ENCODE measurements around the gene TMEM214.

Gene TMEM214

GRCh38 chr2:27071277-27071989 lies 38.7 kb downstream of the TMEM214 start, which contains the start of gene OST4:
Gene OST4 (minus strand): TSS chr2:27071654.
- DNase-seq, result peak; percentile 95

- peak; percentile 17 for DNase-seq
These were observed 39.4 kb downstream of the TMEM214 start for GRCh38 chr2:27071990-27072830.

- no peak for DNase-seq
These were observed 40.2 kb downstream of the TMEM214 start for GRCh38 chr2:27072920-27073319.

- no peak for DNase-seq
These were observed 41.0 kb downstream of the TMEM214 start for GRCh38 chr2:27073782-27074181.

- DNase-seq, result peak; percentile 65
These were observed 42.2 kb downstream of the TMEM214 start for GRCh38 chr2:27074738-27075565.

- peak; percentile 22 for DNase-seq
These were observed 42.8 kb downstream of the TMEM214 start for GRCh38 chr2:27075566-27075871.

- peak; percentile 57 for DNase-seq
These were observed 43.6 kb downstream of the TMEM214 start for GRCh38 chr2:27076323-27076722.

GRCh38 chr2:27077231-27077630 lies 44.5 kb downstream of the TMEM214 start:
- no peak for DNase-seq

- DNase-seq, result no peak
These were observed 45.8 kb downstream of the TMEM214 start, which contains the start of gene EMILIN1 for GRCh38 chr2:27078267-27079194. Gene EMILIN1 (plus strand): TSS chr2:27078615. CDS start chr2:27079066, 451 bp downstream.

- no peak for DNase-seq
These were observed 46.7 kb downstream of the TMEM214 start for GRCh38 chr2:27079233-27080139.

GRCh38 chr2:27080140-27080469 lies 47.3 kb downstream of the TMEM214 start:
- DNase-seq, result peak; percentile 26

- no peak for DNase-seq
These were observed 47.8 kb downstream of the TMEM214 start for GRCh38 chr2:27080603-27080936.

- DNase-seq, result no peak
These were observed 49.4 kb downstream of the TMEM214 start for GRCh38 chr2:27081984-27082772.

- no peak for DNase-seq
These were observed 50.1 kb downstream of the TMEM214 start for GRCh38 chr2:27082773-27083409.

- DNase-seq, result no peak
These were observed 50.9 kb downstream of the TMEM214 start for GRCh38 chr2:27083410-27084296.

GRCh38 chr2:27084297-27085061 lies 51.7 kb downstream of the TMEM214 start:
- no peak for DNase-seq

- DNase-seq, result no peak
These were observed 52.4 kb downstream of the TMEM214 start for GRCh38 chr2:27085062-27085672.

GRCh38 chr2:27085673-27086089 lies 52.9 kb downstream of the TMEM214 start:
- peak; percentile 76 for DNase-seq
